A673 (cell line): ENCODE results near the gene SLX4IP. TPM values are rescaled to one million over a fixed set of nuclear protein-coding genes. Genes with fewer than 3 reads are reported as not detected.

Source experiments
- BruUV-seq: library from RNA; stranded (reverse); fragments of 400-500 nt; replicated peaks from 2 replicates; lab custom pipeline; 2021; lab: Mats Ljungman, UMichigan
- CTCF ChIA-PET: fragments of 300-600 bp; sonication (Branson Sonifier 250); formaldehyde crosslinking; loops from one replicate; lab custom pipeline; 2022; ENCODE audit warnings: antibody characterized with exemption; lab: Charles Lee
- POLR2A ChIA-PET: fragments of 300-600 bp; sonication (Branson Sonifier 250); formaldehyde crosslinking; loops from one replicate; lab custom pipeline; 2022; ENCODE audit warnings: antibody characterized with exemption; ENCODE audit not compliant: low non-redundant PET; lab: Charles Lee
- DNase-seq: peaks from one replicate; pipeline ENCODE4 v3.0.0-alpha.2; 2015; ENCODE audit warnings: low spot score
- H3K27ac ChIP-seq: fragments of 200-600 bp; sonication (generic); 2 replicates; pipeline ENCODE4 v1.5.1; 2016; ENCODE audit warnings: mixed run types, low read depth, mild to moderate bottlenecking, mixed read lengths, antibody characterized with exemption, low read length; ENCODE audit not compliant: poor library complexity, severe bottlenecking
- H3K27me3 ChIP-seq: fragments of 200-600 bp; sonication (generic); replicated peaks from 2 replicates; pipeline ENCODE4 v1.6.1; 2017; ENCODE audit warnings: mixed run types, low read depth, mild to moderate bottlenecking, mixed read lengths, antibody characterized with exemption, low read length; ENCODE audit not compliant: insufficient read depth, poor library complexity
- H3K36me3 ChIP-seq: fragments of 200-600 bp; sonication (generic); 2 replicates; pipeline ENCODE4 v1.6.1; 2016; ENCODE audit warnings: mixed run types, mild to moderate bottlenecking, mixed read lengths, antibody characterized with exemption, low read length; ENCODE audit not compliant: insufficient read depth, poor library complexity, severe bottlenecking
- H3K4me1 ChIP-seq: fragments of 200-600 bp; sonication (generic); 2 replicates; pipeline ENCODE4 v1.6.1; 2017; ENCODE audit warnings: mixed run types, mild to moderate bottlenecking, mixed read lengths, antibody characterized with exemption, low read length; ENCODE audit not compliant: insufficient read depth, poor library complexity, severe bottlenecking
- H3K4me3 ChIP-seq: fragments of 200-600 bp; sonication (generic); 2 replicates; pipeline ENCODE4 v1.5.1; 2016; ENCODE audit warnings: low read depth, mixed run types, mild to moderate bottlenecking, mixed read lengths, low read length; ENCODE audit not compliant: poor library complexity, severe bottlenecking
- H3K9me3 ChIP-seq: fragments of 200-600 bp; sonication (generic); 2 replicates; pipeline ENCODE4 v1.6.1; 2016; ENCODE audit warnings: mixed run types, low read depth, mild to moderate bottlenecking, mixed read lengths, antibody characterized with exemption, low read length; ENCODE audit not compliant: poor library complexity, severe bottlenecking
- EZH2 ChIP-seq: fragments of 200-600 bp; sonication (generic); IDR thresholded peaks from 2 replicates; pipeline ENCODE4 v1.6.1; 2017; ENCODE audit warnings: borderline replicate concordance, low read depth, mild to moderate bottlenecking, mixed read lengths, antibody characterized with exemption, low read length; ENCODE audit not compliant: poor library complexity, severe bottlenecking
- intact Hi-C: fragments of 100-400 bp; cut with micrococcal nuclease; formaldehyde crosslinking; loops from one replicate; pipeline ENCODE4 v1.10.0; 2022; ENCODE audit not compliant: unreplicated experiment
- total RNA-seq: library from RNA; stranded (reverse); gene quantifications from 2 replicates; pipeline ENCODE4 v1.2.3, GENCODE V29; 2021
- TF ChIP-seq, protein P1 (sequence below): fragments of 300-800, 200-600 bp; sonication (generic); conservative IDR thresholded peaks from 2 replicates; pipeline ENCODE4 v1.5.1; 2017; ENCODE audit warnings: low read depth, mild to moderate bottlenecking, antibody characterized with exemption, low read length, moderate library complexity, mixed read lengths

The SLX4IP gene
- total RNA-seq, 1 experiment from 2014 or later = 9.8 TPM

DNA sequence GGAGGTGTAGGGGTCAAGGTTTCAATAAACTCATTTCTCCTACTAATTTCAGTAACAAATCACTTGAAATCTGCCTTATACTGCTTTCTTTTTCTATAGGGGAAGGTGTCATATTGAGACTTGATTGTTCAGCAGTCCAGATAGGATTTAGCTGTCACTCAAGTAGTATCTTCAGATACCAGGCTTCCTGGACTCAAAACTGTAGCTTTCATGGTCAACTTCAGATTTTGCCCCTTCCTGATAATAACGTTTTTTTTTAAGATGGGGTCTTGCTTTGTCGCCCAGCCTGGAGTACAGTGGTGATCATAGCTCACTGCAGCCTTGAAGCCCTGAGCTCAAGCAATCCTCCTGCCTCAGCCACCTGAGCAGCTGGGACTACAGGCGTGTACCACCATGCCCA is 160.9 kb downstream of the SLX4IP start:
- Histone ChIP-seq H3K4me3 (no peak overlapping the region), H3K27ac (no peak overlapping the region), H3K27me3 (no peaks in the 10 kb centered on the region), H3K36me3 (no peaks in the 10 kb centered on the region), H3K9me3 (no peaks in the 10 kb centered on the region), H3K4me1 (peaks cover 17% of the 10 kb centered on the region)
- no peak for TF ChIP-seq EZH2
- TF ChIP-seq, protein P1, sequence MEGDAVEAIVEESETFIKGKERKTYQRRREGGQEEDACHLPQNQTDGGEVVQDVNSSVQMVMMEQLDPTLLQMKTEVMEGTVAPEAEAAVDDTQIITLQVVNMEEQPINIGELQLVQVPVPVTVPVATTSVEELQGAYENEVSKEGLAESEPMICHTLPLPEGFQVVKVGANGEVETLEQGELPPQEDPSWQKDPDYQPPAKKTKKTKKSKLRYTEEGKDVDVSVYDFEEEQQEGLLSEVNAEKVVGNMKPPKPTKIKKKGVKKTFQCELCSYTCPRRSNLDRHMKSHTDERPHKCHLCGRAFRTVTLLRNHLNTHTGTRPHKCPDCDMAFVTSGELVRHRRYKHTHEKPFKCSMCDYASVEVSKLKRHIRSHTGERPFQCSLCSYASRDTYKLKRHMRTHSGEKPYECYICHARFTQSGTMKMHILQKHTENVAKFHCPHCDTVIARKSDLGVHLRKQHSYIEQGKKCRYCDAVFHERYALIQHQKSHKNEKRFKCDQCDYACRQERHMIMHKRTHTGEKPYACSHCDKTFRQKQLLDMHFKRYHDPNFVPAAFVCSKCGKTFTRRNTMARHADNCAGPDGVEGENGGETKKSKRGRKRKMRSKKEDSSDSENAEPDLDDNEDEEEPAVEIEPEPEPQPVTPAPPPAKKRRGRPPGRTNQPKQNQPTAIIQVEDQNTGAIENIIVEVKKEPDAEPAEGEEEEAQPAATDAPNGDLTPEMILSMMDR = no peak
- DNase-seq = no peak
- no TSS peak for BruUV-seq
- POLR2A ChIA-PET = no interaction called here
- CTCF ChIA-PET = no interaction called here
- intact Hi-C loops = no loop called here

DNA sequence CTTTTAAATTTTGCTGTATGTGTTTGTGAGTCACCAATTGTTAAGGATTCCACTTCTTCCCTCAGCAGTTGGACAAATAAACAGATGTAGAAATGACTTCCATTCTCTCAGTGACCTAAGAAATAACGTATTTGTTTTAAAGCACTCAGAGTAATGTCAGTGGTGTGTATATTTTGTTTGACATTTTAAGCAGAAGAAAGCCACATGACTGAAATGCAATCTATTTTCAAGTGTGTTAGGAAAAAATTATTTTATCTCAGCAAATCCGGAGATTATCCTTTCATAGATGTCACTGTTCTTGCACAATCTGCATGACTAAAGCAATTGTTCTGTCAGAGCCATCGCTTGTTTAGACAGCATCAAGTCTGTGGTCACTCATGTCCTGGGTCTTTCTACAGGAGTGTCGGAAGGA is 161.6 kb downstream of the SLX4IP start:
- no peak overlapping the region for H3K27ac ChIP-seq
- TF ChIP-seq EZH2 = no peak
- TF ChIP-seq, protein P1 = no peak
- H3K4me1 ChIP-seq = peaks cover 17% of the 10 kb centered on the region
- BruUV-seq = no TSS peak
- ChIA-PET CTCF (no interaction called here), POLR2A (no interaction called here)
- no peak overlapping the region for H3K4me3 ChIP-seq
- no peaks in the 10 kb centered on the region for H3K36me3 ChIP-seq
- H3K27me3 ChIP-seq = no peaks in the 10 kb centered on the region
- DNase-seq = peak; percentile 33
- intact Hi-C loops = no loop called here
- H3K9me3 ChIP-seq = no peaks in the 10 kb centered on the region

DNA sequence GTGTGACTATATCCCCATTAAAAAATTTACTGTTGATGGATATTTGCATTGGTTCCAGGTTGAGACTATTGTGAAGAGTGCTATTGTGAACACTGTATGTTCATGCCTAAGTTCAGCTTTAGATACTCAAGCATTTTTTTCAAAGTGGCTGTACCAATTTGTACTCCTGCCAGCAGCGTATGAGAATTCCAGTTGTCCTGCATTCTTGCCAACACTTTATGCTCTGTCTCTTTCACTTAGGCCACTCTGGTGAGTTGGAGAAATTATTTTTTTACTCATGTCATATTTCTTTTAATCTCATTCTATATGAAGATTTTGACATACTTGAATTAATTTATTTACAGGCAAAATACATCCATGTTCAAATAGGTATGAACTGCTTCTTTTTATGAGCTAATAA is 162.5 kb downstream of the SLX4IP start:
- Histone ChIP-seq H3K9me3 (no peaks in the 10 kb centered on the region), H3K27ac (no peak overlapping the region), H3K4me3 (no peak overlapping the region), H3K36me3 (no peaks in the 10 kb centered on the region), H3K4me1 (peaks cover 17% of the 10 kb centered on the region), H3K27me3 (no peaks in the 10 kb centered on the region)
- no peak for TF ChIP-seq EZH2
- TF ChIP-seq, protein P1 = no peak
- intact Hi-C loops = no loop called here
- POLR2A ChIA-PET = no interaction called here
- no TSS peak for BruUV-seq
- DNase-seq = no peak
- CTCF ChIA-PET = no interaction called here
